Hepatocyte (in vitro differentiated cells): Measurements from ENCODE around the gene ANXA1. TPM values are rescaled to one million over a fixed set of nuclear protein-coding genes. Genes with fewer than 3 reads are reported as not detected.
A peak's percentile ranks its signal among the peaks of the same experiment; 100 is the strongest.
"Not testable (repeated sequence)": the region's sequence is repeated elsewhere in the genome, so short reads cannot be mapped to it uniquely, and the experiment has no call there.

ENCODE experiments used
- DNase-seq: peaks from one replicate; pipeline ENCODE4 v3.0.0-alpha.2; 2016; ENCODE audit warnings: low spot score
- H2AFZ ChIP-seq: fragments of 200-600 bp; sonication (generic); 2 replicates; pipeline ENCODE4 v1.6.0; 2016; ENCODE audit warnings: antibody characterized with exemption, mild to moderate bottlenecking
- H3K27ac ChIP-seq: fragments of 200-600 bp; sonication (generic); 2 replicates; pipeline ENCODE4 v1.5.1; 2016; ENCODE audit warnings: mild to moderate bottlenecking
- H3K27me3 ChIP-seq: fragments of 200-600 bp; sonication (generic); 2 replicates; pipeline ENCODE4 v1.6.1; 2016
- H3K36me3 ChIP-seq: fragments of 200-600 bp; sonication (generic); replicated peaks from 2 replicates; pipeline ENCODE4 v1.5.1; 2016; ENCODE audit warnings: low read depth; ENCODE audit not compliant: insufficient read depth
- H3K4me1 ChIP-seq: fragments of 200-600 bp; sonication (generic); 2 replicates; pipeline ENCODE4 v1.5.1; 2016; ENCODE audit warnings: mild to moderate bottlenecking, moderate library complexity; ENCODE audit not compliant: insufficient read depth
- H3K4me2 ChIP-seq: fragments of 200-600 bp; sonication (generic); 2 replicates; pipeline ENCODE4 v1.6.0; 2016
- H3K4me3 ChIP-seq: fragments of 200-600 bp; sonication (generic); 2 replicates; pipeline ENCODE4 v1.5.1; 2016; ENCODE audit warnings: mild to moderate bottlenecking
- H3K79me2 ChIP-seq: fragments of 200-600 bp; sonication (generic); 2 replicates; pipeline ENCODE4 v1.6.0; 2017; ENCODE audit warnings: mild to moderate bottlenecking
- H3K9me2 ChIP-seq: fragments of 200-600 bp; sonication (generic); replicated peaks from 2 replicates; pipeline ENCODE4 v1.6.0; 2017; ENCODE audit warnings: mild to moderate bottlenecking; ENCODE audit not compliant: insufficient read depth
- H3K9me3 ChIP-seq: fragments of 200-600 bp; sonication (generic); 2 replicates; pipeline ENCODE4 v1.5.1; 2016; ENCODE audit warnings: low read depth, mild to moderate bottlenecking
- H4K20me1 ChIP-seq: fragments of 200-600 bp; sonication (generic); 2 replicates; pipeline ENCODE4 v1.6.0; 2016; ENCODE audit warnings: mild to moderate bottlenecking; ENCODE audit not compliant: insufficient read depth, poor library complexity, severe bottlenecking
- EZH2 ChIP-seq: fragments of 200-600 bp; sonication (generic); IDR thresholded peaks from 2 replicates; pipeline ENCODE4 v1.6.1; 2016; ENCODE audit warnings: antibody characterized with exemption, mild to moderate bottlenecking, borderline replicate concordance
- EZH2phosphoT487 ChIP-seq: fragments of 200-600 bp; sonication (generic); IDR thresholded peaks from one replicate; pipeline ENCODE4 v1.6.1; 2018; ENCODE audit warnings: antibody characterized with exemption, mild to moderate bottlenecking, low read depth, moderate library complexity; ENCODE audit not compliant: unreplicated experiment, severe bottlenecking
- WGBS: methylation state at CpG from one replicate; pipeline ENCODE4 v1.1.6; 2016; ENCODE audit warnings: low lambda C conversion rate; ENCODE audit errors: missing lambda C conversion rate; 5-methylcytosine and 5-hydroxymethylcytosine counted together
- polyA plus RNA-seq: library from polyadenylated mRNA; unstranded; fragments of >200 nt; fragmentation: Nextera tagmentation; extraction: Ambion mirVana; gene quantifications from 2 replicates; pipeline ENCODE4 v1.2.1, GENCODE V29; 2016
- total RNA-seq: library from RNA; depleted of rRNA; stranded (reverse); fragments of >200 nt; gene quantifications from 2 replicates; pipeline ENCODE4 v1.2.3, GENCODE V29; 2014
- TF ChIP-seq, protein P1 (sequence below): fragments of 200-600 bp; sonication (generic); IDR thresholded peaks from 2 replicates; pipeline ENCODE4 v1.5.1; 2016; ENCODE audit warnings: antibody characterized with exemption, mild to moderate bottlenecking; ENCODE audit not compliant: poor library complexity

ANXA1 gene
- total and polyA plus RNA-seq, 2 experiments from 2014 or later, result 254 to 279 TPM

DNA sequence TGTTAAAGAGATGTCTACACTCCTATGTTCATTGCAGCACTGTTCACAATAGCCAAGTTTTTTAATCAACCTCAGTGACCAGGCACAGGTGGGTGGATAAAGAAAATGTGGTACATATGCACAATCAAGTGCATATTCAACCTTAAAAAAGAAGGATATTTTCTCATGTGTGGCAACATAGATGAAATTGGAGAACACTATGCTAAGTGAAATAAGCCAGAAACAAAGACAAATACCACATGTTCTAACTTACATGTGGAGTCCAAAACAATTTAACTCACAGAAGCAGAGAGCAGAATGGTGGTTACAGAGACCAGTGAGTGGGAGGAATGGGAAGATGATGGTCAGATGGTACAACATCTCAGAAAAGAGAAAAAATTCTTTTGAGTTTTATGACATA lies 31.8 kb downstream of the ANXA1 start:
- Histone ChIP-seq H3K36me3 (no peaks in the 10 kb centered on the region), H3K9me2 (no peaks in the 10 kb centered on the region), H3K27me3 (no peaks in the 10 kb centered on the region), H3K4me2 (no peak overlapping the region), H3K4me1 (peaks cover 14% of the 10 kb centered on the region), H3K79me2 (no peaks in the 10 kb centered on the region), H3K27ac (no peak overlapping the region), H4K20me1 (no peaks in the 10 kb centered on the region), H3K9me3 (no peaks in the 10 kb centered on the region), H3K4me3 (no peak overlapping the region), H2AFZ (no peak overlapping the region)
- TF ChIP-seq, protein P1, sequence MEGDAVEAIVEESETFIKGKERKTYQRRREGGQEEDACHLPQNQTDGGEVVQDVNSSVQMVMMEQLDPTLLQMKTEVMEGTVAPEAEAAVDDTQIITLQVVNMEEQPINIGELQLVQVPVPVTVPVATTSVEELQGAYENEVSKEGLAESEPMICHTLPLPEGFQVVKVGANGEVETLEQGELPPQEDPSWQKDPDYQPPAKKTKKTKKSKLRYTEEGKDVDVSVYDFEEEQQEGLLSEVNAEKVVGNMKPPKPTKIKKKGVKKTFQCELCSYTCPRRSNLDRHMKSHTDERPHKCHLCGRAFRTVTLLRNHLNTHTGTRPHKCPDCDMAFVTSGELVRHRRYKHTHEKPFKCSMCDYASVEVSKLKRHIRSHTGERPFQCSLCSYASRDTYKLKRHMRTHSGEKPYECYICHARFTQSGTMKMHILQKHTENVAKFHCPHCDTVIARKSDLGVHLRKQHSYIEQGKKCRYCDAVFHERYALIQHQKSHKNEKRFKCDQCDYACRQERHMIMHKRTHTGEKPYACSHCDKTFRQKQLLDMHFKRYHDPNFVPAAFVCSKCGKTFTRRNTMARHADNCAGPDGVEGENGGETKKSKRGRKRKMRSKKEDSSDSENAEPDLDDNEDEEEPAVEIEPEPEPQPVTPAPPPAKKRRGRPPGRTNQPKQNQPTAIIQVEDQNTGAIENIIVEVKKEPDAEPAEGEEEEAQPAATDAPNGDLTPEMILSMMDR, result no peak
- TF ChIP-seq EZH2phosphoT487, result no peak
- TF ChIP-seq EZH2, result no peak
- DNase-seq, result no peak

DNA sequence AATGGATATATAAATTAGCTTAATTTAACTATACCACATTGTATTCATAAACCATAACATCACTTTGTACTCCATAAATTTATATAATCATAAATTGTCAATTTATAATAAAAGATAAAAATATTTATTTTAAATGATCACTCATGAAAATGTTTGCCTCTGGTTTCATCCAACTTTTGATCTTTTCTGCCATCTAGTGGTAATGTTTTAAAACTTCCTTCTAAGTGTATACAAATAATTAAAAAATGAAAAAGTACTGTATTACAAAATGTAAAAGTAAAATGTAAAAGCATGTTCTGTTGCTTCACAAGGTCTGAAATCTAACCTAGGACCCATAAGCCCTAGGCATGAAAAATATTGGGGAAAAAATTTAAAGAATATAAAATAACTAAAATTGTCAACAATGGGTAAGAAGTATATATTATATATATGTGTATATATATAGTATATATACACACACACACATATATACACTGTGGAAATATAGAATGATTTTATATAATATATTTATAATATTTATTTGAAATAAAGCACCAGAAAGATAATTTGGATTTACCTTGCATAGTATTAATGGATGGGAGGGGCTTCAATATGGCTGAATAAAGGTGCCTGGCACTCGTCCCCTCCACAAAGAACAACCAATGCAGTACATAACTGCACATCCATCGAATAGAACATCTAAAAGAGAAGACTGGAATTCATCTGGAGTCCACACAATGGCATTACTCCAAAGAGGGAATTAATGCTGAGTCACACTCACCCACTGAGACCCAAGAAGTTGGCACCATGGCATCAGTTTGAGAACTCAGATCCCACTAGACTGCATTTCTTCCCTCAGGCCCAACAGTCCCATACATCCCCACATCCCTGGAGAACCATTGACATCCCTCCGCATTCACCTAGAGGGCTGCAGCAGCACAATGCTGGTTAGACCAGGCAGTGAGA lies 32.5 kb downstream of the ANXA1 start:
- no peaks in the 10 kb centered on the region for H3K9me2 ChIP-seq
- no peaks in the 10 kb centered on the region for H3K36me3 ChIP-seq
- no peaks in the 10 kb centered on the region for H4K20me1 ChIP-seq
- H3K27ac ChIP-seq, result no peak overlapping the region
- no peaks in the 10 kb centered on the region for H3K9me3 ChIP-seq
- DNase-seq, result peak; percentile 56
- H3K4me2 ChIP-seq, result no peak overlapping the region
- no peak for TF ChIP-seq EZH2phosphoT487
- TF ChIP-seq, protein P1, result peak; percentile 76
- no peak for TF ChIP-seq EZH2
- H3K4me3 ChIP-seq, result no peak overlapping the region
- no peaks in the 10 kb centered on the region for H3K27me3 ChIP-seq
- WGBS, result 50% methylated on average over 3 of the region's 3 CpGs
- peaks cover 14% of the 10 kb centered on the region for H3K4me1 ChIP-seq
- H3K79me2 ChIP-seq, result no peaks in the 10 kb centered on the region
- no peak overlapping the region for H2AFZ ChIP-seq

DNA sequence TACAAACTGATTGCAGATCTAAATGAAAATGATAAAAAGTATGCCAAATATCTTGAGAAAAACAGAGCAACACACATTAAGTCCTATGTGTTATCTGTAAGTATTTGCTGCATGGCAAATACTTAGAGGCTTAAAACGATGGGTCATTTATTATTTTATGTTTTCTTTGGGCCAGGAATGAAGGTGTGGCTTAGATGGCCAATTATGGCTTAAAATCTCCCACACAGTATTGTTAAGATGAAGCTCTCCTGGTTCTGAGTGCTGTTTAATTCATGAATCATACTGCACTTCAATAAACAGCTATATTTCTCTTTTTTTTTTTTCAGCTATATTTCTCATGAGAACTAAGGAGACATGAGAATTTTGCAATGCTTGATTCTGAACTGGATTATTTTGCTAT lies 39.4 kb downstream of the ANXA1 start:
- H3K4me1 ChIP-seq, H3K79me2 ChIP-seq, H3K9me2 ChIP-seq, H4K20me1 ChIP-seq, H3K27me3 ChIP-seq, DNase-seq, H3K27ac ChIP-seq, H2AFZ ChIP-seq, H3K4me3 ChIP-seq, H3K9me3 ChIP-seq, H3K36me3 ChIP-seq, H3K4me2 ChIP-seq: not testable (repeated sequence)
- 60% methylated on average over 1 of the region's 1 CpG for WGBS

DNA sequence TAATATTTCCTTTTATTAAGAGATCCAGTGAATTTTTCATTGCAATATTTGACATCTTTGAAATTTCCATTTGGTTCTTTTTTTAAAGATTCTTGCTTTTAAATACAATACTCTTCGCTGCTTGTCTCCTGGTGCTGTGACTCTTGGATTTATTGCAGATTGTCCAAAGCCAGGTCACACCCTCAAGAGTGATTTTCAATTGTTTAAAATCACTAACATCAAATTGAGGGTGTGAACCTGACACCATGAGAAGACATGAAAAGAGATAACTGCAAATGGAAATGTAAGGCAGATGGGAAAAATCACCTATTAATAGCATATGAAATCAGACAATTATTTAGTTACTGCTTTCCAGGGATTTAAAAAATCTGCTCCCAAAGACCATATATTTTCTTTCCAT lies 42.6 kb downstream of the ANXA1 start:
- no peaks in the 10 kb centered on the region for H3K36me3 ChIP-seq
- no peaks in the 10 kb centered on the region for H3K9me3 ChIP-seq
- H3K4me2 ChIP-seq, result no peak overlapping the region
- H4K20me1 ChIP-seq, result no peaks in the 10 kb centered on the region
- DNase-seq, result no peak
- no peaks in the 10 kb centered on the region for H3K27me3 ChIP-seq
- no peak overlapping the region for H3K27ac ChIP-seq
- TF ChIP-seq EZH2phosphoT487 (no peak), EZH2 (no peak)
- TF ChIP-seq, protein P1, result no peak
- H3K79me2 ChIP-seq, result no peaks in the 10 kb centered on the region
- no peaks in the 10 kb centered on the region for H3K9me2 ChIP-seq
- H3K4me3 ChIP-seq, result no peak overlapping the region
- H3K4me1 ChIP-seq, result no peaks in the 10 kb centered on the region
- 81% methylated on average over 1 of the region's 1 CpG for WGBS
- H2AFZ ChIP-seq, result no peak overlapping the region
